Activated CD4-positive, alpha-beta T cell treated with anti-CD3 and anti-CD28 coated beads, Interleukin-2, amount 50 U/mL, for 48 hours (primary cell): ENCODE results near the gene TFRC.
"Not testable (repeated sequence)": the region's sequence is repeated elsewhere in the genome, so short reads cannot be mapped to it uniquely, and the experiment has no call there.

Experiments
- DNase-seq, 2 experiments: peaks; one replicate each; pipeline ENCODE4 v3.0.0-alpha.2; 2020

The TFRC gene

DNA sequence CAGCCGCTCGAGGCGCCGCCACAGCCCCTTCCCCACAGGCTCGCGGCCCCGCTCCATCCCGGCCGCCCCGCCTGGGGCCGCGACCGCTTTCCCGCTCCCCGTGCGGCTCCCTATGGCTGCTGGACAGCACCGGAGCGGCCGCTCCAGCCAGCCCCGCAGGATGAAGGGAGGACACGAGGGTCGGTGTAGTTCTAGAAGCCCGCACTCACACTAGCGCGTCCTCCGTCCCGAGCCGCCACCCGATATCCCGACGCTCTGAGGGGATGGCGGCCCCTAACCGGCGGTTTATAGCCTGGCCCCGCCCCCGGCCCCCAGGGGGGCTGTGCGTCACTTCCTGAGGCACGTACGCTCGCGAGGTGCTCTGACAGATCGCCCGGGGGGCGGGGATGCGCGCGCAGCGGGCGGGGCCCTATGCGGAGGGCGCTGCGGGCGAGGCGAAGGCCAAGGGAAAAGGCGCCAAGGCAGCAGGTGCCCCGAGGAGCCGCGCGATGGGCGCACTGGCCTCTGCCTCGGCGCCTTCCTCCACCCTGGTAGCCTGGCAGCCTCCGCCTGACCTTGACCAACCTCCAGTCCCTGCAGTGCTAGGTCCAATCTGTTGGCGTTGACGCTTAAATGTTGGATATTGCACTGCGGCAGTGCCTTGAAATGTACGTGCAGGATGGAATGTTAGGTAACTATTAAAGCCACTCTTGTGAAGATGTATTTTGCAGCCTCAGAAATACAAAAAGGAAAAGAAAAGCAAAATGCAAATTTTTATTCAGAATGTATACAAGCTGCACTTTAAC is at the start of gene TFRC:
Gene TFRC, minus strand, starts transcription at position 257 of the 785 bp plus-strand sequence. CDS start 4,991 bp downstream, outside the sequence.
- DNase-seq, result peak; percentile 97 to 98

DNA sequence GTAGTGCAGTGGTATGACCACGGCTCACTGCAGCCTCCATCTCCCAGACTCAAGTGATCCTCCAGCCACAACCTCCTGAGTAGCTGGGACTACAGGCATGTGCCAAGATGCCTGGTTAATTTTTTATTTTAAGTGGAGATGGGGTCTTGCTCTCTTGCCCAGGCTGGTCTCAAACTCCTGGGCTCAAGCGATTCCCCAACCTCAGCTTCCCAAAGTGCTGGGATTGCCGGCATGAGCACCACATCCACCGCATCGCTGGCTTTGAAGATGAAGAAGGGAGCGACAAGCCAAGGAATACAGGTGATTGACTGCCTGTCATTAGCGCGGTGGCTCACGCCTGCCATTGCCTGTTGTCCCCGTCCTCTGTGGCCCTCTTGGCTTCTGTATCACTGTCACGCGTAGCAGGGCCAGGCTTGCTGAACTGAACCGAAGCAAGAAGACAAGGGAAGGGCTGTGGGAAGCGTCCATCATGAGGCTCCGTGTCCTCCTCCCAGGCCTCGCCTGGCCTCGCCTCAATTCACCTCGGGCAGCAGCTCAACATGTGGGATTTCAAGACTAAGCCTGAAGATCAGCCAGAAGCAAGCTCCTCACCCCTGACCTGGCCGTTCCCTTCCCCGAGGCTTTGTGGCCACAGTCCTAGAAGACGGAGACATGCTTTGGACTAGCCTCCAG is 46.4 kb upstream of the TFRC start:
- DNase-seq, result no peak

DNA sequence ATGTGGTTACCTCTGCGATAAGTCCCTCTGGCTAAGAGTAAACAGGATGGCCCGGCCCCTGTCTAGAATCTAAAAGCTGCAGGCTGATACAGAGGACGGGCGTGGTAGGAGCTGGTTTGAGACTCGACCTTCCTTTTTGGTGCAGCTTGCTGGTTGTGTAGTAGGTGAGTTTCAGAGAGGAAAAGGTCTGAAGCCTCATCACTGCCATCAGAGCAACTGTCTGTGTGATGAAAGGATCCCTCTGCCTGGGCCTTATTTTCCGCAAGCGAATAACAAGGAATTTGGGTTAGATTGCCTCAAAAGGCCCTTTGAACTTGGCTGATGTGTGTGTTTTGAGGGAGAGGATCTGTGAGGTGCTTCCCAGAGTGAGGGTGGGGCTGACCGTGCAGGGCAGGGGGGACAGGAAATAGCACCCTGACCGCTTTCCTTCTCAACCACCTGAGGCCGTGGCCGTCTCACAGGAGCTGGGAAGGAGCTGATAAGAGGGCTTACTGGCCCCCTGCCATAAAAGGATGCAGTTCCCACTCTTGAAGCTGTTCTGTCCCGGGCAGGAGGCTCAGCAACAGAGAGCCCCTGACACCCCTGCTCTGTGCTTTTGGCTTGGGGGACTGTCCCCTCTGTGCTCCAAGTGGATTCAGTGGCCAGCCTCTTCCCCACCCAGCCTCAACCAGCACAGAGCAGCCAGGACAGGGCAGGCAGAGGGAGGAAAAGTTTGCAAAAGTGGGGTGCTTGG is 45.6 kb upstream of the TFRC start:
- DNase-seq, result peak in 1 of 2 experiments; percentile 19

DNA sequence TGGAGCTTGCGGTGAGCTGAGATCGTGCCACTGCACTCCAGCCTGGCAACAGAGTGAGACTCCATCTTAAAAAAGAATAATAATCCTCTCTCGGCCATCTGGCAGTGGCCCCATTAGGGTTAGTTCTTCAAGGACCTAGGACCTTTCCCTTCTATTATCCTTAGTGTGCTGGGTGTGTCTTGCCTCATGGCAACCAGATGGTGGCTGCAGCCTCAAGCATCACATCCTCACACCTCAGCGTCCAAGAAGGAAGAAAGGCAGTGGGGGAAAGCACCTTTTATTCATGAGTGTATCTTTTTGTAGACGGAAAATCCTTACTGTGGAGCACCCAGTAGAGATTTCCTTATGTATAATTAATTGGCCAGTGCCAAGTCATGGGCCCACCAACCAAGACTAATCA is 42.7 kb upstream of the TFRC start:
- no peak for DNase-seq

DNA sequence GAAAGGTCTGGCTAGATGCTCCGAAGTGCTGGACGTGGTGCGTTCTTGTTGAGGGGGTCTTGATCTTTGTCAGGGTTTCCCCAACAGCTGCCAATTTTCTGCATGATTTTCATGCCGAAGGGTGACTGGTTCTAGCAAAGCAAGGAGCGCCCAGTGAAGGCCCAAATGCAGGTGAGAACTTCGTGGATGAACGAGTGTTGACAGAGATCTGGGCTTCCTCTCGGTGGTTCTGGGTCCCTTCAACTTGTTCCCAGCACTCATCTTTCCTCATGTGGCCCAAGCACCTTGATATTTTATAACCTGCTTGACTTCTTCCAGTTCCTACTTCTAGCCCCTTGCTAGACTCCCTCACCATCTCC is 40.8 kb upstream of the TFRC start:
- DNase-seq, result no peak

DNA sequence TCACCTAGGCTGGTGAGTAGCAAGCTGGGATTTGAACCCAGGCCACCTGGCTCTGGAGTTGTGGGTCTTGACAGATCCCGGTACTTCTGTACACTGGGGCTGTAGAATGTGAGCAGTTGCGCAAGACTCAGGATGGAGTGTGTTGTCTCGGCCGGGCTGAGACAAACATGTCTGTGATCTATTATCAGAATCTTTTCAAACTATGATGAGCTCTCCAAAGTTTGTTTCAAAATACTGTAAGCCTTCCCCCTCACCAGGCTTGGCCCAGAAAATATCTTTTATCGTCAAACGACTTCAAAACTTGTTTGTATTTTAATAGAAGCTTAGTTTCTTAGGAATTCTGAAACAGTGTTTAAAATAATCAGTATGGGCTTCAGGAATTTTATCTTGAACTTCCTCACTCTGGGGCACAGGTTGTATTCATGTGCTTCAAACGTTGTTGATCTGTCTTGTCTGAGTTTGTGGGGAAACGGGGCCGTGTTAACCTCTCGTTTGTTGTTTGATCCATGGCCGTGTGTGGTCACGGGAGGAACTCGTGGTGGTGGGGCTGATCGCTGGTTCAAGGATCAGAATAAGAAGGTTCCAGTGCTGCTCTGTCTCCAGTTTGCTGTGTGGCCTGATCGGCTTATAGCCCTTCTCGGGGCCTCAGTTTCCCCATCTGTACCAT is 40.3 kb upstream of the TFRC start:
- DNase-seq, result no peak

DNA sequence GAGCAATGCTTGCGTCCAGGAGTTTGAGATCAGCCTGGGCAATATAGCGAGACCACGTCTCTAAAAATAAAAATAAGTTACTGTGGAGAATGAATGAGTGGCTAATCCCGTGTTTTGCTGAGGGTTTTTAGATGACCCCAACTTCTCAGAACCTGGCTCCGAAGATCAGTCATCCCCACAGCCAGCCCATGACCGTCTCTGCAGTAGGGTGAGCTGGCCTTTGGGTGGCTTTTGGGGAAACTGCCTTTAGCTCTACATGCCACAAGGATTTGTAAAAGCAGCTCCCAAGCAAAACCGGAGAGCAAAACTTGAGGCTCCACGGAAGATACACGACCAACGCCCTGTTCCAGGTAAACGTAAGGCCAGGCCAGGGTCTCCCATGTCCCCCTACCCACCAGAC is 39.2 kb upstream of the TFRC start:
- no peak for DNase-seq

DNA sequence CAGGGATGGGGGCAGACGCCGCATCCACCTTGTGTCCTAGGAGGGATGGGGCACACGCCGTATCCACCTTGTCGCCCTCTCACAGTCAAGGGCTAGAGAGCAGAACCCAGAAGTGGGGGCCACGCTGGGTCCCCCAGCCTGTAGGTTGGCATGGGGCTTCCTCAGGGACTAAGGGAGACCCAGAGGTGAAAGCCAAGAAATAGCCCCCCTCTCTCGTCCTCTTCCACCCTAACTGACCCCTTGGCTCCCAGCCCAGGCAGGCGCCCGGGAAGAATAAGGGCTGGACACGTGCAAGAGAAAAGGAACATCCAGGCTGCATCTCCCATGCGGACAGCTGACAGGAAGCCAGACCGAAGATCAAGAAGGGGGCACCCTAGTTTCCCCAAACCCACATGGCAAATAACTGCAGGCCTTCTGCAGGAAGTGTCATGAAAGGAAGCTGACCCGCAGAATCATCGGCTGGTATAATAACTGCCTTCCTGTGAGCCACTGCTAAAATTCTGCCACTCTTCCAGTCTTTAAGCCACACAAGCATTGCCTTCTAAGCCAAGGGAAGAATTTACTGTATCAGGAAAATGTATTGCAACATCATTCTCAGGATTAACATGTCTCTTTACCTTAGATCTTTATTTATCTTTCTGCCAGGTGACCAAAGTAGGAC is 38.5 kb upstream of the TFRC start:
- no peak for DNase-seq

DNA sequence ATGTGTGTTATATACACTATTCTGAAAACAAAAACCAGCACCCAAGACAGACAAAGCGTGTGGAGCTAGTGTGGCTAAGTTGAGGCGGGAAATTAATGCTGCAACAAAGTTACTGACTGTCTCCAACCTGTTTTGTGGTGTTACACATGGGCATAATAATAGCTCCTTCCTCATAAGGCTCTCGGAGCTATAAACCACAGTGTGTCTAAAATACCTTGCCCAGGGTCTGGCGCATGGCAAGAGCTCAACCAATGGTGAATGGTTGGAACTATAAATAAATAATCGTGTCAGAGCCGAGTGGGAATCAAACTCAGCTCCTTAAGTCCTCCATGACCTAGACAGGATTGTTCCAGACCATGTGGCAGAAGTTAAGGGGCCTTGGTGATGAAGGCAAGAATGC is 35.9 kb upstream of the TFRC start:
- DNase-seq, result no peak

DNA sequence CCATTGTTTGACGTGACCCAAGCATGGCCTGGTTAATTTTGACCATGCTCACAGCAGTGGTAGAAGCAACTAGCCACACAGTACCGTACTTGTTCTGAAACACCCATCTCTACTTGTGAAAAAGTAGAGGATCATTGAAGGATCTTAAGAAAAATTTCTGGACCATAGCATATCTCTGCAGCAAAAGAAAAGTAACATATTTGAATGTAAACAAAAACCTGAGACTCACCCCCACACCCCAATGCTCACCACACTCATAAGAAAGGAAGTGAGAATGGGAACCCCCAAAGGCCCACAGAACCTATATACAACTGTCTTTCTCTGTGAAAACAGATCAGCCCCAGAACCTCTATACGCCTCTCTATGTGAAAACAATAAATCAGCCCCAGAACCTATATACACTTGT is 33.8 kb upstream of the TFRC start:
- no peak for DNase-seq

DNA sequence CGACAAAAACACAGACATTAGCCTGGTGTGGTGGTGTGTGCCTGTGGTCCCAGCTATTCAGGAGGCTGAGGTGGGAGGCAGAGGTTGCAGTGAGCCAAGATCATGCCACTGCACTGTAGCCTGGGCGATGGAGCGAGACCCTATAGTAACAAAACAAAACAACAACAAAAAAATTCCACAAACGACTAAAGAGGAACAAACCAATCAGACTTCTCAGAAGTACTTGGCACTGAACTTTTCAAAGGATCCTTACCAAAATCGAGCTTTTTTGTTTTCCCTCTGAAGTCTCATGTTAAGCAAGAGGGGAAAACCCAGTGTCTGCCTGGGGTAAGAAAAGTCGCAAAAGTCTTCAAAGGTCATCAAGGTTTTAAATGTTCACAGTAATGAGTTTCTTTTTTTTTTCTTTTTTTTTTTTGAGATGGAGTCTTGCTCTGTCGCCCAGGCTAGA is 30.1 kb upstream of the TFRC start:
- DNase-seq, result peak; percentile 29 to 40

DNA sequence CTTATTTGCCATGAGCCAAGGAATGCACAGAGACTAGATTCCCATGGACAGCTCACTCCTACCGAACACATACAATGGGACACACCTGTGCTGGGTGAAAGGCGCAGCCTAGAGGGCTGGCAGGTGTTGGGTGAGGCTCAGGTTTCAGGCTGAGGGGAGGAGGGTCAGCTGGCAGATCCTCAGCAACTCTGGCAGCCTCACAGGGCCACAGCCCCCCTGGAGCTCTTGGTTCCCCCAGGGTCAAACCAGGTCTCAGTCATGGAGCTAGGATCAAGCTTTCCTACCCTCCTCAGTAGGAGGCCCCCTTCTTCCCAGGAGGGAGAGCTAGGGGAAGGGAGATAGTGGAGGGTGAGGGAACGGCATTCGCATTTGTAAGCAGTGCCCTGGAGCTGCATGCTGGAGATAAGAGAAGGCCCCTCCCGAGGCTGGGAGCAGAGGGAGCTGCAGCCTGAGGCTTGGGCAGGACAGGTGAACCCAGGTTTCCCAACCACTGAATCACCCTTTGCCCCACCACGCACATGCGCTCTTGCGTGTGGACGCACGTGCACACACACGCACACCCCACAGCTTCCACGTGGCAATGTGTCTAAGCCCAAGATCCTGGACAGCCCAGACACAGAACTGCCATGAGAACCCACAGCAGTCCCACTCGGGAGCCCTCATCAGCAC is 26.3 kb upstream of the TFRC start:
- DNase-seq, result no peak

DNA sequence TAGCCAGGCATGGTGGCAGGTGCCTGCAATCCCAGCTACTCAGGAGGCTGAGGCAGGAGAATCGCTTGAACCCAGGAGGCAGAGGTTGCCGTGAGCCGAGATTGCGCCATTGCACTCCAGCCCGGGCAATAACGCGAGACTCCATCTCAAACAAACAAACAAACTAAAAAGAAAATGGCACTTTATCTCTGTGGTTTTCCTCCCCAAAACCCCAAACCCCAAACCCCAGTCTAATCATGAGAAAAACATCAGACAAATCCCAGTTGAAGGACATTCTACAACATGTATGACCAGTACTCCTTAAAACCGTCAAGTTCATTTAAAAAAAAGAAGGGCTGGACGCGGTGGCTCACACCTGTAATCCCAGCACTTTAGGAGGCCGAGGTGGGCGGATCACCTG is 22.8 kb upstream of the TFRC start:
- not testable (repeated sequence) for DNase-seq

DNA sequence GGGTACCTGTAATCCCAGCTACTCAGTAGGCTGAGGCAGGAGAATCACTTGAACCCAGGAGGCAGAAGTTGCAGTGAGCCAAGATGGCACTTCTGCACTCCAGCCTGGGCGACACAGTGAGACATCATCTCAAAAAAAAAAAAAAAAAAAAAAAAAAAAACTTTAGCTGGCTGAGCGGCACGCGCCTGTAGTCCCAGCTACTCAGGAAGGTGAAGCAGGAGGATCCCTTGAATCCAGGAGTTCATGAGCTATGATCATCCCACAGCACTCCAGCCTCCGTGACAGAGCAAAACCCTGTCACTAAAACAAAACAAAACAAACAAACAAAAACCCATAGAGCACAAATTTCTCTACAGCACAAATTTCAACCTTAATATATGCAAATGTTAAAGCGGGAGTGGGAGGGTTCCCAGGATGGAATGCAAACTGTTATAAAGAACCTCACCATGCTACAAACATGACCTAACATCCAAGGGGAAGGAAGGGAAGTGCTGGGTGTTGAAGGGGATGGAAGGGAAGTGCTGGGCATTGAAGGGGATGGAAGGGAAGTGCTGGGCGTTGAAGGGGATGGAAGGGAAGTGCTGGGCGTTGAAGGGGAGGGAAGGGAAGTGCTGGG is 16.6 kb upstream of the TFRC start:
- DNase-seq, result not testable (repeated sequence)

DNA sequence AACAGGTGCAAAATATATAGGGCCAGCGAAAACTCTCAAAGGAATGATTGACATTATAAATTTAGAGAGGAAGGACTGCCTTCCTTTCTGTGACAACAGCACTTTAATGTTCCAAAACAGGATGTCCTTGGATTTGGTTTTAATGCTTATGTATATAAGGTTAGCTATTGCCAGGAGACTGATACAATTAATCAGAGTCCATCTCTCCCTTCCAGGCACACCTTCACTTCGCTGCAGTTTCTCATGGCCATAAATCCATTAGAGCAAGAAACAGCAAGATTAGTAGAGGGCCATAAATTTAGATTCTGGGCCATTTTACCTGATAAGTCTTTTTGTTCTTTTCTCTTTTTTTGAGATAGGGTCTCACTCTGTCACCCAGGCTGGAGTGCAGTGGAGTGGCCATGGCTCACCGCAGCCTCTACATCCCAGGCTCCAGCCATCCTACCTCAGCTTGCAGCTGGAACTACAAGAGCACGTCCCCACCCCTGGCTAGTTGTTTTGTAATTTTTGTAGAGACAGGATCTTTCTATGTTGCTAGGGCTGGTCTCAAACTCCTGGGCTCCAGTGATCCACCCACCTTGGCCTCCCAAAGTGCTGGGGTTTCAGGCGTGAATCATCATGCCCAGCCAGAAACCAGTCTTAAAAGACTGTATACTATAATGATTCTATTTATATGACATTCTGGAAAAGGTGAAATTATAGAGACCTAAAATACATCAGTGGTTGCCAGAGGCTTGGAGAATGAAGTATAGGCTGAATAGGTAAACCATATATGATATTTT is 15.7 kb upstream of the TFRC start:
- peak in 1 of 2 experiments; percentile 25 for DNase-seq

DNA sequence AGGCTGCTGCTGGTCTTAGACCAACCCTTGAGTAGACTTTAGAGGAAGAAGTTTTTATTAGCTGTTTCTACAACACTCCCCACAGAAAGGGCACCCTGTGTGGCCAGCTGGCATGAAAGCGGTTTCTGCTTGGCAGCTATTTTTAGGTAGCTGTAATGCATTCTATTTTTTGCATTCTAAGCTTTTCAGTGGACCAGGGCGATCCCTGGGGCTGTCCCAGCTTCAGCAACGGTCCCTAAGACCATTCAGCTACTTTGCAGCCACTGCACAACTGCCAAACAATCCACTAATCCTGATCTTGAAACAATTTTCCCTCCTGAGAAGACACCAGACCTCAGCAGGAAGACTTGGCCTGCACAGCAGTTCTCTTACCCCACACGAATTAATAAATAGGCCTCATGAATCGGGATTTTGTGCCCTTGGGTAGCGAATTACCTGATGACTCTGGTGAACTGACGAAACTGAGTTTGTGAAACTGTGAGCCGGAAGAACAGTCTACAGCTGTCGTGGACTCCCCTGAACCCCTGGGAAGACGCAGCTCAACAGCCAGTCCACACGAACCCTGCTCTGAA is 14.6 kb upstream of the TFRC start:
- DNase-seq, result no peak

DNA sequence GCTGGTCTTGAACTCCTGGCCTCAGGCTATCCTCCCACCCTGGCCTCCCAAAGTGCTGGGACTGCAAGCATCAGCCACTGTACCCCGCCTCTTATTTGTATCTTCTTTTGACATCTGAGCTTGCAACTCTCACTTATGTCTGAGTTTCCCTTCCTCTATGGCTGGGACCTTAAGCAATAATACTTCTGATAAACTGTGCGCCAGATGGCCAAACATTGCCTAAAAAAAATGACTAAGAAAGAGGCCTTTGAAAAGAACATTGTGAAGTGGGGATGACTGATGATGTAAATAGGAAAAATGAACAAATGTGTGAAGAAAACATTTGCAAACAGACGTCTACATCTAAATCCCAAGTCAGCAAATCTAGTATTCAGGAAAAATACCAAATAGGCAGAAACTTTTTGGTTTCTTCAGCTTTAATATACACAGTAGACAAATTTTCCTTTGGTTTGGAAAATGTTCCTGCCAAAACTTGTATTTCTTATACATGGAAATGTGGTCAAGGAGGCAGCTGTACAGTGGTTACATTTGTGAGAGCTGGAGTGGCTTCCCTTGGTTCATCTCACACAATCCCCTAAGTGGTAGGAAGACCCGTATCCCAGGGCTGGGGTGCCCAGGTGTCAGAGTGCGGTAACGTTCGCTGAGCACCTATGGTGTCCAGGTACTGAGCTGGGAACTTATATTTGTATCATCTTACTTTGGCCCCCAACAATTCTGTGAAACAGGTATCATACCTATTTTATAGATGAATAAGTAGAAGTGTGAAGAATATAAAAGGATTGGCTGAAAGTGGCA is 11.6 kb upstream of the TFRC start:
- no peak for DNase-seq

DNA sequence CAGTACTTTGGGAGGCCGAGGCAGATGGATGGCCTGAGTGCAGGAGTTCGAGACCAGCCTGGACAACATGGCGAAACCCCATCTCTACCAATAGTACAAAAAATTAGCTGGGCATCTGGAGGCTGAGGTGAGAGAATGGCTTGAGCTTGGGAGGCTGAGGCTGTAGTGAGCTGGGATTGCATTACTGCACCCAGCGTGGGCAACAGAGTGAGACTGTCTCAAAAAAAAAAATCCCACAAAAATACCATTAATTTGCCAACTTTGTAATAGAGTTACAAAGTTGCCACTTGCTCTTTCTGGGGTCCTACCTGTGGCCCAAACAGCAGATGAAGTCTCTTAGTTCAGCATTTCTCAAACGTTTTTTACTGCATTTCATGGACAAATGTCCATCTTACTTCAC is 6.0 kb upstream of the TFRC start:
- no peak for DNase-seq

DNA sequence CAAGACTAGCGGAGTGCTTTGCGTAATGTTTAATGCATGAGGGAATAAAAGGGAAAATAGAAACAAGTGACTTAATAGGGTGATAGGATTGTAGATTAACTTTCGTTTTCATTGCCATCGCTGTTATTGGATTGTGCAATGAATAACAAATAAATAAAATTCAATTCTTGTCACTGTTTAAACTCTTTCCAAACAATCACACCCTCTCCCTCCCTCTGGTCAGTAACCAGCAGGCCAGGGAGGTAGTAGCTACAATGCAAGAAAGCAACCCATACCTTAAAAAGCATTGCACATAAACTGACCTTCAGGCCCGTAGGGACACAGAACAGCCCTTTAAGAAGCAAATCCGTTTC is 705 bp upstream of the TFRC start:
- no peak for DNase-seq
